NCI-H446 treated with DMSO at 0.1 percent for 48 hours (cell line): Measurements from ENCODE around the gene PRM2.

ENCODE experiments used
- DNase-seq: peaks from one replicate; lab custom pipeline; 2025; lab: John Stamatoyannopoulos, UW

PRM2 gene

GRCh38 chr16:11276143-11276895, at the start of gene PRM2:
Gene PRM2 (minus strand): TSS chr16:11276480. CDS start chr16:11276370, 110 bp downstream.
- DNase-seq, result no peak

GRCh38 chr16:11325404-11326083, 49.3 kb upstream of the PRM2 start:
- no peak for DNase-seq

GRCh38 chr16:11323551-11324336, 47.5 kb upstream of the PRM2 start:
- DNase-seq, result no peak

GRCh38 chr16:11322823-11323222, 46.5 kb upstream of the PRM2 start:
- DNase-seq, result no peak

- no peak for DNase-seq
Measured at GRCh38 chr16:11321662-11322061, 45.4 kb upstream of the PRM2 start.

GRCh38 chr16:11320170-11320569, 43.9 kb upstream of the PRM2 start:
- DNase-seq, result no peak

GRCh38 chr16:11319529-11320146, 43.4 kb upstream of the PRM2 start:
- no peak for DNase-seq

- no peak for DNase-seq
Measured at GRCh38 chr16:11318817-11319216, 42.5 kb upstream of the PRM2 start.

GRCh38 chr16:11316331-11317015, 40.2 kb upstream of the PRM2 start:
- no peak for DNase-seq

GRCh38 chr16:11315510-11315909, 39.2 kb upstream of the PRM2 start:
- no peak for DNase-seq

GRCh38 chr16:11314309-11314894, 38.1 kb upstream of the PRM2 start:
- DNase-seq, result no peak

GRCh38 chr16:11313493-11314308, 37.4 kb upstream of the PRM2 start:
- no peak for DNase-seq

GRCh38 chr16:11312718-11313492, 36.6 kb upstream of the PRM2 start:
- no peak for DNase-seq

GRCh38 chr16:11310997-11311561, 34.8 kb upstream of the PRM2 start:
- DNase-seq, result no peak

- no peak for DNase-seq
Measured at GRCh38 chr16:11310634-11310977, 34.3 kb upstream of the PRM2 start.

- no peak for DNase-seq
Measured at GRCh38 chr16:11309895-11310633, 33.8 kb upstream of the PRM2 start.

GRCh38 chr16:11308493-11309283, 32.4 kb upstream of the PRM2 start:
- DNase-seq, result no peak
